HepG2 (cell line): Measurements from ENCODE around the gene SHISA7. TPM values are rescaled to one million over a fixed set of nuclear protein-coding genes. Genes with fewer than 3 reads are reported as not detected.

ENCODE experiments used
- ELF1 ChIP-seq: sonication (generic); formaldehyde crosslinking; IDR thresholded peaks from 2 replicates; pipeline ENCODE4 v1.4.0; 2020; ENCODE audit warnings: missing genetic modification reagents
- FLYWCH1 ChIP-seq: sonication (generic); formaldehyde crosslinking; IDR thresholded peaks from 2 replicates; pipeline ENCODE4 v1.8.1; 2023; ENCODE audit warnings: mild to moderate bottlenecking, missing genetic modification reagents
- FOSL2 ChIP-seq: sonication (generic); formaldehyde crosslinking; IDR thresholded peaks from 2 replicates; pipeline ENCODE4 v1.4.0; 2020; ENCODE audit warnings: missing genetic modification reagents
- GATAD1 ChIP-seq: IDR thresholded peaks from 2 replicates; pipeline ENCODE4 v1.6.1; 2016; ENCODE audit warnings: missing genetic modification reagents, missing compliant biosample characterization
- KLF6 ChIP-seq: IDR thresholded peaks from 2 replicates; pipeline ENCODE4 v1.8.0; 2016; ENCODE audit warnings: missing biosample characterization, missing genetic modification reagents
- PATZ1 ChIP-seq: sonication (generic); formaldehyde crosslinking; IDR thresholded peaks from 2 replicates; pipeline ENCODE4 v1.4.0; 2020; ENCODE audit warnings: missing genetic modification reagents
- PITX1 ChIP-seq: sonication (generic); formaldehyde crosslinking; IDR thresholded peaks from 2 replicates; pipeline ENCODE4 v1.5.1; 2020; ENCODE audit warnings: mild to moderate bottlenecking, missing genetic modification reagents
- SAP130 ChIP-seq: IDR thresholded peaks from 2 replicates; pipeline ENCODE4 v1.6.1; 2016; ENCODE audit warnings: low read depth
- TEAD3 ChIP-seq: optimal IDR thresholded peaks from 2 replicates; pipeline ENCODE3; 2016; ENCODE audit warnings: borderline replicate concordance
- THAP11 ChIP-seq: IDR thresholded peaks from 2 replicates; pipeline ENCODE4 v1.6.1; 2016; ENCODE audit warnings: missing biosample characterization, missing genetic modification reagents
- XRCC5 ChIP-seq: fragments of 200-400 bp; formaldehyde crosslinking; optimal IDR thresholded peaks from 2 replicates; pipeline ENCODE3; 2017; ENCODE audit warnings: mild to moderate bottlenecking, low read length
- ZBTB25 ChIP-seq: IDR thresholded peaks from 2 replicates; pipeline ENCODE4 v1.6.1; 2018; ENCODE audit warnings: missing genetic modification reagents
- ZBTB39 ChIP-seq: sonication (generic); formaldehyde crosslinking; IDR thresholded peaks from 2 replicates; pipeline ENCODE4 v1.5.0; 2020; ENCODE audit warnings: missing genetic modification reagents
- ZBTB46 ChIP-seq: sonication (generic); formaldehyde crosslinking; IDR thresholded peaks from 2 replicates; pipeline ENCODE4 v1.4.0; 2020; ENCODE audit warnings: mild to moderate bottlenecking, missing genetic modification reagents, borderline replicate concordance
- ZNF264 ChIP-seq: sonication (generic); formaldehyde crosslinking; IDR thresholded peaks from 2 replicates; pipeline ENCODE4 v1.4.0; 2020; ENCODE audit warnings: missing genetic modification reagents
- ZNF580 ChIP-seq: IDR thresholded peaks from 2 replicates; pipeline ENCODE4 v1.6.1; 2016; ENCODE audit warnings: low read depth, borderline replicate concordance
- ZNF598 ChIP-seq: sonication (generic); formaldehyde crosslinking; IDR thresholded peaks from 2 replicates; pipeline ENCODE4 v1.5.1; 2020; ENCODE audit warnings: mild to moderate bottlenecking, missing genetic modification reagents, borderline replicate concordance
- ZXDC ChIP-seq: sonication (generic); formaldehyde crosslinking; IDR thresholded peaks from 2 replicates; pipeline ENCODE4 v1.5.0; 2020; ENCODE audit warnings: mild to moderate bottlenecking, missing genetic modification reagents
- polyA plus RNA-seq, 8 experiments: library from polyadenylated mRNA; depleted of rRNA in 3 of 8; stranded (reverse) in 7 of 8; unstranded in 1 of 8; fragments of >200 nt; fragmentation: Illumina TruSeq in 4 of 8; extraction: Trizol in 4 of 8; gene quantifications; 2 replicates each; pipeline versions ENCODE4 v1.2.1 to v1.2.3, GENCODE V29; 2011 to 2016; ENCODE audit warnings: low read depth in 4 of 8, missing spikeins in 1 of 8, mixed read lengths in 1 of 8; ENCODE audit not compliant: insufficient read depth in 1 of 8
- total RNA-seq, 5 experiments: library from RNA; depleted of rRNA; stranded (reverse); fragments of >200 nt; fragmentation: Illumina TruSeq; extraction: Trizol; gene quantifications; 2 replicates each; pipeline ENCODE4 v1.2.3, GENCODE V29; 2016; ENCODE audit warnings: low read depth in 1 of 5

The SHISA7 gene
- total and polyA plus RNA-seq, 2 of the 13 experiments (the other 11 are each of a cell fraction or from before 2014, with no cell fraction given) = not detected

- peak; percentile 32; the same call in 1 of the 2 replicates for TF ChIP-seq ELF1
- TF ChIP-seq ZNF598 (CRISPR knock-in tag) = no peak
- 0 out of 2 replicates have a peak, but pooled peaks have one; percentile 64 for TF ChIP-seq ZNF580
- peak; percentile 22 for TF ChIP-seq XRCC5
- TF ChIP-seq PATZ1 (CRISPR knock-in tag) = 0 out of 2 replicates have a peak, but pooled peaks have one; percentile 23
- TF ChIP-seq ZBTB39 (CRISPR knock-in tag) = no peak
- peak; percentile 34; the same call in 1 of the 2 replicates for TF ChIP-seq GATAD1 (CRISPR knock-in tag)
- TF ChIP-seq ZBTB46 (CRISPR knock-in tag) = no peak
- peak; percentile 73; the same call in 1 of the 2 replicates for TF ChIP-seq ZNF264 (CRISPR knock-in tag)
- 0 out of 2 replicates have a peak, but pooled peaks have one; percentile 17 for TF ChIP-seq THAP11
- peak; percentile 40 for TF ChIP-seq TEAD3
- TF ChIP-seq ZBTB25 (CRISPR knock-in tag) = 0 out of 2 replicates have a peak, but pooled peaks have one; percentile 32
- TF ChIP-seq PITX1 = 0 out of 2 replicates have a peak, but pooled peaks have one; percentile 22
- no peak for TF ChIP-seq FLYWCH1
- peak; percentile 25; the same call in 1 of the 2 replicates for TF ChIP-seq FOSL2 (CRISPR knock-in tag)
- peak; percentile 39 for TF ChIP-seq SAP130 (CRISPR knock-in tag)
- 0 out of 2 replicates have a peak, but pooled peaks have one; percentile 47 for TF ChIP-seq KLF6
- no peak for TF ChIP-seq ZXDC
Observed at GRCh38 chr19:55418185-55418584, 24.9 kb downstream of the SHISA7 start (continued).
